ENCODE results near the gene RBM20. TPM values are rescaled to one million over a fixed set of nuclear protein-coding genes. Genes with fewer than 3 reads are reported as not detected.

The RBM20 gene
- polyA plus RNA-seq, 1 donor (not counting 4 experiments of a cell fraction or from before 2014, with no cell fraction given) = 0.01 TPM

GRCh38 chr10:110717781-110718589 is 73.8 kb downstream of the RBM20 start:
- no peak overlapping the region for H2AFZ ChIP-seq (ENCODE audit: control insufficient read depth, low read length)
- TF ChIP-seq EZH2 (IDR thresholded peaks at IDR 0.05; ENCODE audit: low read length) (no peak), CTCF (optimal IDR thresholded peaks at IDR 0.05 in 1 of 3, IDR thresholded peaks at IDR 0.05 in 1 of 3, conservative IDR thresholded peaks at IDR 0.05 in 1 of 3; ENCODE audit: extremely low read depth in 1 of 3, insufficient read depth in 2 of 3, low read length in 3 of 3) (no peak)
- FAIRE-seq (no peak), DNase-seq (ENCODE audit: low read depth, low spot score) (no peak)
- H3K4me3 ChIP-seq (ENCODE audit: control insufficient read depth in 2 of 3, extremely low read depth in 1 of 3, insufficient read depth in 2 of 3, low read depth in 1 of 3, low read length in 3 of 3) = no peak overlapping the region
- H3K9me3 ChIP-seq (ENCODE audit: control insufficient read depth, low read depth, low read length) = no peaks in the 10 kb centered on the region
- dilution Hi-C loops (cut with MboI; ENCODE audit: extremely low pct_ligation_motif_present, low sequenced_read_pairs) = no loop called here
- no peaks in the 10 kb centered on the region for H4K20me1 ChIP-seq (ENCODE audit: control insufficient read depth, extremely low read depth, insufficient read depth, low read length)
- H3K4me2 ChIP-seq (ENCODE audit: control insufficient read depth, extremely low read depth, insufficient read depth, low read depth, low read length) = no peak overlapping the region
- H3K27me3 ChIP-seq (ENCODE audit: control insufficient read depth, extremely low read depth, insufficient read depth, low read length) = peaks cover 3% of the 10 kb centered on the region
- H3K9me1 ChIP-seq (ENCODE audit: control insufficient read depth, extremely low read depth, insufficient read depth, low read length) = no peaks in the 10 kb centered on the region
- H3K9ac ChIP-seq (ENCODE audit: control insufficient read depth, extremely low read depth, insufficient read depth, low read length) = no peak overlapping the region
- H3K4me1 ChIP-seq (ENCODE audit: control insufficient read depth, extremely low read depth, insufficient read depth, low read length) = no peaks in the 10 kb centered on the region
- H3K27ac ChIP-seq (ENCODE audit: control insufficient read depth, insufficient read depth, low read length) = no peak overlapping the region
- no peaks in the 10 kb centered on the region for H3K79me2 ChIP-seq (ENCODE audit: control insufficient read depth, insufficient read depth, low read length)
- H3K36me3 ChIP-seq (ENCODE audit: control insufficient read depth in 2 of 2, extremely low read depth in 1 of 2, insufficient read depth in 2 of 2, low read length in 2 of 2) = no peaks in the 10 kb centered on the region

GRCh38 chr10:110721406-110722038 is 77.4 kb downstream of the RBM20 start:
- H3K4me2 ChIP-seq (ENCODE audit: control insufficient read depth, extremely low read depth, insufficient read depth, low read depth, low read length) = no peak overlapping the region
- dilution Hi-C loops (cut with MboI; ENCODE audit: extremely low pct_ligation_motif_present, low sequenced_read_pairs) = no loop called here
- no peaks in the 10 kb centered on the region for H4K20me1 ChIP-seq (ENCODE audit: control insufficient read depth, extremely low read depth, insufficient read depth, low read length)
- no peaks in the 10 kb centered on the region for H3K4me1 ChIP-seq (ENCODE audit: control insufficient read depth, extremely low read depth, insufficient read depth, low read length)
- H3K27me3 ChIP-seq (ENCODE audit: control insufficient read depth, extremely low read depth, insufficient read depth, low read length) = peaks cover 7% of the 10 kb centered on the region
- H3K36me3 ChIP-seq (ENCODE audit: control insufficient read depth in 2 of 2, extremely low read depth in 1 of 2, insufficient read depth in 2 of 2, low read length in 2 of 2) = no peaks in the 10 kb centered on the region
- DNase-seq (ENCODE audit: low read depth, low spot score) (no peak), FAIRE-seq (no peak)
- H3K9me3 ChIP-seq (ENCODE audit: control insufficient read depth, low read depth, low read length) = no peaks in the 10 kb centered on the region
- no peaks in the 10 kb centered on the region for H3K79me2 ChIP-seq (ENCODE audit: control insufficient read depth, insufficient read depth, low read length)
- H3K9ac ChIP-seq (ENCODE audit: control insufficient read depth, extremely low read depth, insufficient read depth, low read length) = no peak overlapping the region
- TF ChIP-seq EZH2 (IDR thresholded peaks at IDR 0.05; ENCODE audit: low read length) (no peak), CTCF (optimal IDR thresholded peaks at IDR 0.05 in 1 of 3, IDR thresholded peaks at IDR 0.05 in 1 of 3, conservative IDR thresholded peaks at IDR 0.05 in 1 of 3; ENCODE audit: extremely low read depth in 1 of 3, insufficient read depth in 2 of 3, low read length in 3 of 3) (no peak)
- no peak overlapping the region for H3K4me3 ChIP-seq (ENCODE audit: control insufficient read depth in 2 of 3, extremely low read depth in 1 of 3, insufficient read depth in 2 of 3, low read depth in 1 of 3, low read length in 3 of 3)
- no peak overlapping the region for H3K27ac ChIP-seq (ENCODE audit: control insufficient read depth, insufficient read depth, low read length)
- H2AFZ ChIP-seq (ENCODE audit: control insufficient read depth, low read length) = no peak overlapping the region
- no peaks in the 10 kb centered on the region for H3K9me1 ChIP-seq (ENCODE audit: control insufficient read depth, extremely low read depth, insufficient read depth, low read length)

All from keratinocyte (primary cell).